MG63 (cell line): ENCODE measurements around the gene PHF20. TPM values are rescaled to one million over a fixed set of nuclear protein-coding genes. Genes with fewer than 3 reads are reported as not detected.
"Not testable (repeated sequence)": the region's sequence is repeated elsewhere in the genome, so short reads cannot be mapped to it uniquely, and the experiment has no call there.

Source experiments
- DNase-seq: peaks from one replicate; pipeline ENCODE4 v3.0.0-alpha.2; 2020
- H3K27me3 ChIP-seq: fragments of 250-450 bp; sonication (Bioruptor Pico); 2 replicates; pipeline ENCODE4 v1.5.1; 2020; ENCODE audit warnings: mild to moderate bottlenecking, moderate library complexity
- H3K36me3 ChIP-seq: fragments of 250-450 bp; sonication (Bioruptor Pico); 2 replicates; pipeline ENCODE4 v1.5.1; 2020; ENCODE audit warnings: mild to moderate bottlenecking, moderate library complexity
- H3K4me3 ChIP-seq: fragments of 250-450 bp; sonication (Bioruptor Pico); 2 replicates; pipeline ENCODE4 v1.5.1; 2020; ENCODE audit warnings: mild to moderate bottlenecking, moderate library complexity
- H3K9me3 ChIP-seq: fragments of 250-450 bp; sonication (Bioruptor Pico); 2 replicates; pipeline ENCODE4 v1.5.1; 2020; ENCODE audit warnings: mild to moderate bottlenecking, moderate library complexity
- total RNA-seq: library from RNA; depleted of rRNA; stranded (reverse); fragments of >200 nt; shearing (Covaris generic); gene quantifications from 2 replicates; pipeline ENCODE4 v1.2.3, GENCODE V29; 2014; ENCODE audit warnings: low replicate concordance

The PHF20 gene
- total RNA-seq, 1 experiment from 2014 or later = 57.7 TPM

GRCh38 chr20:35953387-35954199 is 181.8 kb downstream of the PHF20 start:
- peak; percentile 53 for DNase-seq
- H3K36me3 ChIP-seq = peaks cover 40% of the 10 kb centered on the region
- peak overlapping the region; percentile 97 for H3K4me3 ChIP-seq
- H3K9me3 ChIP-seq = no peaks in the 10 kb centered on the region
- H3K27me3 ChIP-seq = no peaks in the 10 kb centered on the region

DNA sequence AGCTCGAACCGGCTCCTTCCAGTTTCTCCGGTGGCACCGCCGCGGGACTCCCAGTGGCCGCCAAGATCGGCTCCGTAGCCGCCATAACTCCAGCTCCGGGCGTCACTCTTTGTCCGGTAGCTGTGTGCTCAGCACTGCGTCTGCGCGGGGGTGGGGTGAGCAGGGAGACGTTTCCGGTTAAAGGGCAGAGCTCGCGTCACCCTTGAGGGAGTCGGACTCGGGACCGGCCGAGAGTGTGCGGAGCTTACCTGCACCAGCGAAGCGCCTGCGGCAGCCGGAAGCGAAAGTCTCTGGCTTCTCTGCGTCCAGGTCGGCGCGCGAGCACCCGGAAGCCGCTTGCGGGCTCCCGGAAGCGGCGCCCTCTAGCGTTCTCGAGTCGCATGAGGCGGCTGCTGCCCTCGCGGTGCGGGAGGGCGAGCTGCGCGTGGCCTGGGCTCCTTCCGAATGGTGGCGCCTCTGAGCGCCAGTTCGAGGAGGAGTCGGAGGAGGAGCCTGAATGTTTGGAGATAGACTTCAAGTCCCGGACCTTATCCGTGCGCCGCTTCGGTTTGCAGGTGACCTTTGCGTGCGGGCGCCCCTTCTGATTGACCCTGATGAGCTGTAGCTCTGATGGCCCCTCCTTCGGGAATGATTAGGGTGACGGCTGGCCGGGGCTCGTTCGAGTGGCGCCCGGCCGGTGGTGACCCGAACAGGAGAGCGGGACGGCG is 182.5 kb downstream of the PHF20 start, which contains the start of gene SCAND1:
SCAND1 (minus strand) TSS at position 303 of the 707 bp plus-strand sequence; CDS start at position 85, 218 bp downstream.
- peaks cover 32% of the 10 kb centered on the region for H3K36me3 ChIP-seq
- H3K4me3 ChIP-seq = peak within 1 kb of the TSS; percentile 97
- H3K27me3 ChIP-seq = no peaks in the 10 kb centered on the region
- DNase-seq = peak; percentile 99
- H3K9me3 ChIP-seq = no peaks in the 10 kb centered on the region

DNA sequence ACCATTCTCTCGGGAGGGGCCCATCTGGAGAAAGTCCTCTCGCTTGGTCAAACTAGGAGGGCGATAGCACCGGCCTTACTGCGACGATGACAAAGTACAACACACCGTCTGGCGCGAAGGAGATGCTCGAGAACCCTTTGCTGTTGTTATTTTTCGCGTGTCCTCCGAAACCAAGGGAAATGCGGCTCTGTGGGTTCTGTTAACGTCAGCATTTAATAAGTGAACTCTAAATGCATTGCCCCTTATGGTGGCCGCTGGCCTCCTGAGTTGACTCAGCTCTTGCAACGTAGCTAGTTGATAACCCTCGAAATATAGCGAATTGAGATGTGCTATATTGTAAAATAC is 183.1 kb downstream of the PHF20 start:
- H3K36me3 ChIP-seq = peaks cover 28% of the 10 kb centered on the region
- peak; percentile 17 for DNase-seq
- H3K9me3 ChIP-seq = no peaks in the 10 kb centered on the region
- H3K4me3 ChIP-seq = peak overlapping the region; percentile 97
- no peaks in the 10 kb centered on the region for H3K27me3 ChIP-seq

- peaks cover 21% of the 10 kb centered on the region for H3K36me3 ChIP-seq
- H3K9me3 ChIP-seq = no peaks in the 10 kb centered on the region
- DNase-seq = no peak
- no peak overlapping the region for H3K4me3 ChIP-seq
- H3K27me3 ChIP-seq = no peaks in the 10 kb centered on the region
Measured at GRCh38 chr20:35956616-35957015, 184.8 kb downstream of the PHF20 start.

DNA sequence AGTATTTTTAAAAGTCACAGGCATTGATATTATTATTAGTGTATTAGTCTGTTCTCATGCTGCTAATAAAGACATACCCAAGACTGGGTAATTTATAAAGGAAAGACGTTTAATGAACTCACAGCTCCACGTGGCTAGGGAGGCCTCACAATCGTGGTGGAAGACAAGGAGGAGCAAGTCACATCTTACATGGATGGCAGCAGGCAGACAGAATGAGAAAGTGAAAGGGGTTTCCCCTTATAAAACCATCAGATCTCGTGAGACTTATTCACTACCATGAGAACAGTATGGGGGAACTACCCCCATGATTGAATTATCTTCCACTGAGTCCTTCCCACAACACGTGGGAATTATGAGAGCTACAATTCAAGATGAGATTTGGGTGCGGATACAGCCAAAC is 187.5 kb downstream of the PHF20 start:
- not testable (repeated sequence) for H3K4me3 ChIP-seq, DNase-seq, H3K36me3 ChIP-seq, H3K9me3 ChIP-seq, H3K27me3 ChIP-seq

GRCh38 chr20:35963878-35964277 is 192.1 kb downstream of the PHF20 start:
- Histone ChIP-seq H3K9me3 (no peaks in the 10 kb centered on the region), H3K36me3 (no peaks in the 10 kb centered on the region), H3K27me3 (no peaks in the 10 kb centered on the region), H3K4me3 (no peak overlapping the region)
- no peak for DNase-seq

DNA sequence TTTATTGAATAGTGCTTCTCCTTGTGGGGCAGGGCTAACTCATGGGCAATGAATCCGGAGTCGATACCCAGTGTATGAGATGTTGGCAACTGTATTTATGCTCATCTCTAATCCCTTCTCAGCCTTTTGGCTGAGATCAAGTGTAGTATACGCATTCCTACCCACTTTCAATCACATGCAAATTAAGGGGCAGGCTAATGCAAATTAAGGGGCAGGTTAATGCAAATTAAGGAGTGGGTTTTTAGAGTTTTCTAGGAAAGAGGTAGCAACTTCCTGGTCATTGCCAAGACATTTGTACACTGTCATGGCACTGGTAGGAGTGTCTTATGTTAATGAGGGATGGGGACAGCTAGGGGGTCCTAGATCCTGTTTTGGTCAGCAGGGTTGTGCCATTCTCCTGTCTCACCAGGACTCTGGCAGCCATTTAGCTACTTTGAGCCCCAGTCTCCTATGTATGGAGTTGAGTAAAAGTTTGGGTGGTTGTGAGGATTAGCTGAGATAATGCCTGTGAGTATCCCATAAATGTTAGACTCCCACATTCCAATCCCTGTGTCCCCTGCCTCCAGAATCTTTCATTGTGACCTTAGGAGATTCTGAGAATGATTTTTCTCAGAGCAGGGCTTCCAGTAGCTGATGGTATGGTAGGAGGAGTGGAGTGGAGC is 196.3 kb downstream of the PHF20 start, which contains the start of gene CNBD2:
CNBD2 (plus strand) TSS at position 612 of the 662 bp plus-strand sequence. CDS start 173 bp downstream, outside the sequence.
- Histone ChIP-seq H3K36me3 (no peaks in the 10 kb centered on the region), H3K4me3 (no peak within 1 kb of the TSS), H3K9me3 (no peaks in the 10 kb centered on the region), H3K27me3 (no peaks in the 10 kb centered on the region)
- no peak for DNase-seq

- no peaks in the 10 kb centered on the region for H3K27me3 ChIP-seq
- no peak overlapping the region for H3K4me3 ChIP-seq
- no peak for DNase-seq
- no peaks in the 10 kb centered on the region for H3K9me3 ChIP-seq
- H3K36me3 ChIP-seq = no peaks in the 10 kb centered on the region
Measured at GRCh38 chr20:35968930-35969329, 197.1 kb downstream of the PHF20 start.

GRCh38 chr20:35971981-35972380 is 200.2 kb downstream of the PHF20 start:
- DNase-seq = no peak
- Histone ChIP-seq H3K27me3 (no peaks in the 10 kb centered on the region), H3K4me3 (no peak overlapping the region), H3K36me3 (no peaks in the 10 kb centered on the region), H3K9me3 (no peaks in the 10 kb centered on the region)

DNA sequence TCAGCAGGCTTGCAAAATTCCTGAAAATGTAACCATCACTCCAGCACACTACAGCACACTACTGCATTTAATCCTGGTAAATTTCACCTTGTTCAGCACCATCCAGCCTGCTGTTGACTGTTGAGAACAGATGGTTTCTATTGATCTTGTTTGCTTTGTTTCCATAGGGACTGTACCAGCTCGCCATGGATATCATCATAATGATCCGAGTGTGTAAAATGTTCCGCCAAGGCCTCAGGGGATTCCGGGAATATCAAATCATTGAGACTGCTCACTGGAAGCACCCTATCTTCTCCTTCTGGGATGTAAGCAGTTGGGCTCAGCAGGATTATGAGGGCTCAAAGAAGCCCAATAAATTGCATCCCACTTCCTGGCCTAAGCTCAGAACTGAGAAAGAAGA is 200.6 kb downstream of the PHF20 start:
- no peak for DNase-seq
- Histone ChIP-seq H3K36me3 (no peaks in the 10 kb centered on the region), H3K9me3 (no peaks in the 10 kb centered on the region), H3K4me3 (no peak overlapping the region), H3K27me3 (no peaks in the 10 kb centered on the region)

DNA sequence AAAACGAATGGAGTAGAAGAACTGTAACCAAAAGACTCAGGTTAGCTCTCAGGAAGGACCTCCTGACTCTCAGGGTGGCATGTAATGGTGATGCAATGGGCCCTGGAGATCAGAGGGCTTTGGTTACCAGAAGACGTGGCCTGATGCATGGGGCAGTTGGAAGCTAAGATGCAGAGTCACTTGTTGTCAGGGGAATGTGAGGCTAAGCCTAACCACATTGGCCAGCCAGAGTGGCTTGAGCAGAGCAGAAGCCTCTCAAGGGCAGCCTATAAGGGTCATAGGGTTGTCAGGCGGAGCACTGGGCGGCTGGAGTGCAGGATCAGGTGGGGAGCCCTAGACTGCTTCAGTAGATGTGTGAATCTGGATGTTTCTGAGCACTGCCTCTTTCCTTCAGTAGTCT is 202.4 kb downstream of the PHF20 start:
- Histone ChIP-seq H3K4me3 (no peak overlapping the region), H3K36me3 (no peaks in the 10 kb centered on the region), H3K9me3 (no peaks in the 10 kb centered on the region), H3K27me3 (no peaks in the 10 kb centered on the region)
- DNase-seq = no peak

DNA sequence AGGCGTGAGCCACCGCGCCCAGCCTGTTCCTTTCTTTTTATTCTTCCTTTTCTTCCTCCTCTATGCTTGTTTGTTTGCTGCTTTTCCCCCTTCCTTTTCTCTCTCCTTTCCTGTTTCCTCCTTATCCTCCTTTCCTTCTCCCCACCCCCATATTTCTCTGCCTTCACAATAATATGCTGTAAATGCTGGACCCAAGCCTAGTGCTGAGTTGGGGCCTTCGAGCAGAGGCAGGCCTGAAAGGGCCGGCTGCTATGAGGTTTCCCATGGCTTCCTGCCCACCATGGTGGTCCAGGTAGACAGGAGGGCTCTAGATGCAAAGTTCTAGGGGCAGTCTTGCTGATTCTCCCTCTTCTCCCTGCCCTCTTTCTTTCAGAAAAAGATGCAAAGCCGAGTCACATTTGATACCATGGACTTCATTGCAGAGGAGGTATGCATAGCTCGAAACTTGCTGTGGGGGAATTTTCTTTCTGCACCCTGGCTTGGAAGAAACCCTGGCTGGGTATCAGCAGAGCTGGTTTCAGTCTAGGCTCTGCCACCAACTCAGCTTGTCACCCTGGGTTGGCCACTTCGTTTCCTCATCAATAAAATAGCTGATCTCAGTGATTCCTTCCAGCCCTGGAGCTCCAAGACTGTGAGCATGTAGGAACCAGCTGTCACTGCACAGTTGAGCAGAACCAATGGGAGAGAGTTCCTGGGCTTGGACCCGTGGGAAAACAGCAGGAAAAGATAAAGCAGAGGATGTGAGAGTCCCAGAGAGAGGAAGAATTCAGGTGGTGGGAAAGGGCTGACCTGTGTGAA is 204.0 kb downstream of the PHF20 start:
- no peaks in the 10 kb centered on the region for H3K27me3 ChIP-seq
- no peak for DNase-seq
- H3K36me3 ChIP-seq = no peaks in the 10 kb centered on the region
- H3K4me3 ChIP-seq = no peak overlapping the region
- H3K9me3 ChIP-seq = no peaks in the 10 kb centered on the region

DNA sequence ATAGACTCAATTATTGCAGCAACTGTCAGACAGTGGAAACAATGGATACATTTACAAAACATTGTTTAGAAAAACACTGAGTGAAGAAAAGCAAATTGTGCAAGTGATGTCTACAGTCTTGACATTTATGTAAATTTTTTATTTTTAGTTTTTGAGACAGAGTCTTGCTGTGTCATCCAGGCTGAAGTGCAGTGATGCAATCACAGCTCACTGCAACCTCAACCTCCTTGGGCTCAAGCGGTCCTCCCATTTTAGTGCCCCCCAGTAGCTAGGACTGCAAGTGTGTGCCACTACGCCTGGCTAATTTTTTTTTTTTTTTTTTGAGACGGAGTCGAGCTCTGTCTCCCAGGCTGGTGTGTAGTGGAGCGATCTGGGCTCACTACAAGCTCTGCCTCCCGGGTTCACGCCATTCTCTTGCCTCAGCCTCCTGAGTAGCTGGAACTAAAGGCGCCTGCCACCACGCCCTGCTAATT is 206.3 kb downstream of the PHF20 start:
- no peak for DNase-seq
- no peaks in the 10 kb centered on the region for H3K27me3 ChIP-seq
- no peaks in the 10 kb centered on the region for H3K36me3 ChIP-seq
- H3K9me3 ChIP-seq = no peaks in the 10 kb centered on the region
- no peak overlapping the region for H3K4me3 ChIP-seq

DNA sequence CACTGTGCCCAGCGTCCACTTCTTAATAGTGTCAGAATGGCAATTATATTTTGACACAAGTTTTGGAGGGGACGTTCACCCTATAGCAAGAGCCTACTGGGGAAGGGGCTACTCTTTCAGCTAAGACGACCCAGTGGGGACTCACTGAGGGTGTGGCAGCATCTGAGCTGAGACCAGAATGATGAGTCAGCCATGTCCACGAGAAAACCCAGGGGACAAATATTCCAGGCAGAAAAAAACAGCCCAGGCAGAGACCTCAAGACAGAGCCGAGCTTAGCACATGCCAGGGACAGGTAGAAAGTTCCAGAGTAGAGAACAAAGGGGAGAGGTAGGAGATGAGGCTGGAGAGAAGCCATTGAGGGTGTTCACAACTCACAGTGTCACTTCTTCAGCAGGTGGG is 207.7 kb downstream of the PHF20 start:
- no peak for DNase-seq
- H3K9me3 ChIP-seq = no peaks in the 10 kb centered on the region

GRCh38 chr20:35981969-35982368 is 210.2 kb downstream of the PHF20 start:
- Histone ChIP-seq H3K27me3 (no peaks in the 10 kb centered on the region), H3K36me3 (no peaks in the 10 kb centered on the region), H3K4me3 (no peak overlapping the region), H3K9me3 (no peaks in the 10 kb centered on the region)
- no peak for DNase-seq

More for the DNA sequence above, 207.7 kb downstream of the PHF20 start:
- H3K36me3 ChIP-seq = no peaks in the 10 kb centered on the region
- no peak overlapping the region for H3K4me3 ChIP-seq
- no peaks in the 10 kb centered on the region for H3K27me3 ChIP-seq

- no peaks in the 10 kb centered on the region for H3K9me3 ChIP-seq
- no peak overlapping the region for H3K4me3 ChIP-seq
- no peaks in the 10 kb centered on the region for H3K36me3 ChIP-seq
- H3K27me3 ChIP-seq = no peaks in the 10 kb centered on the region
- DNase-seq = no peak
Measured at GRCh38 chr20:35984382-35984781, 212.6 kb downstream of the PHF20 start.
